SU-DHL-6 (cell line): ENCODE data around the gene MPRIP.

Experiments used
- H2AFZ ChIP-seq: fragments of 200-600 bp; sonication (generic); 2 replicates; pipeline ENCODE4 v1.6.1; 2014; ENCODE audit warnings: low read depth, mild to moderate bottlenecking, moderate library complexity, mixed read lengths, antibody characterized with exemption, low read length; ENCODE audit not compliant: severe bottlenecking
- H3F3A ChIP-seq: fragments of 200-600 bp; shearing (Covaris generic); 2 replicates; pipeline ENCODE4 v1.6.0; 2016; ENCODE audit warnings: antibody characterized with exemption, mild to moderate bottlenecking; ENCODE audit not compliant: insufficient read depth
- H3K27ac ChIP-seq: fragments of 200-600 bp; sonication (generic); 2 replicates; pipeline ENCODE4 v1.5.1; 2016; ENCODE audit warnings: low read depth, mild to moderate bottlenecking, low read length, moderate library complexity, mixed read lengths
- H3K27me3 ChIP-seq: fragments of 200-600 bp; sonication (generic), shearing (Covaris generic); 2 replicates; pipeline ENCODE4 v1.6.0; 2014; ENCODE audit warnings: mild to moderate bottlenecking, low read length
- H3K36me3 ChIP-seq: fragments of 200-600 bp; sonication (generic); 2 replicates; pipeline ENCODE4 v1.6.1; 2014; ENCODE audit warnings: mild to moderate bottlenecking, low read length, mixed read lengths
- H3K4me2 ChIP-seq: fragments of 300-600, 200-600 bp; shearing (Covaris generic), sonication (generic); 2 replicates; pipeline ENCODE4 v1.6.0; 2014; ENCODE audit warnings: low read length, low read depth, mild to moderate bottlenecking; ENCODE audit not compliant: poor library complexity, severe bottlenecking
- H3K4me3 ChIP-seq: fragments of 200-600 bp; sonication (generic); 2 replicates; pipeline ENCODE4 v1.5.1; 2014; ENCODE audit warnings: antibody characterized with exemption, low read length, mild to moderate bottlenecking, mixed read lengths; ENCODE audit not compliant: insufficient read depth, poor library complexity, severe bottlenecking
- H3K79me2 ChIP-seq: fragments of 200-600 bp; sonication (generic); 2 replicates; pipeline ENCODE4 v1.6.1; 2014; ENCODE audit warnings: mild to moderate bottlenecking, low read length, moderate library complexity; ENCODE audit not compliant: insufficient read depth
- H3K9ac ChIP-seq: fragments of 200-600 bp; sonication (generic); 2 replicates; pipeline ENCODE4 v1.7.0; 2014; ENCODE audit warnings: mild to moderate bottlenecking, low read length
- H3K9me2 ChIP-seq: fragments of 200-600 bp; sonication (generic); replicated peaks from 2 replicates; pipeline ENCODE4 v1.6.1; 2014; ENCODE audit warnings: low read length; ENCODE audit not compliant: insufficient read depth
- H3K9me3 ChIP-seq: fragments of 200-600 bp; sonication (generic); 2 replicates; pipeline ENCODE4 v1.6.1; 2014; ENCODE audit warnings: low read length, mixed read lengths; ENCODE audit not compliant: insufficient read depth
- H4K20me1 ChIP-seq: fragments of 200-600 bp; sonication (generic); 2 replicates; pipeline ENCODE4 v1.6.1; 2014; ENCODE audit warnings: low read depth, mild to moderate bottlenecking, antibody characterized with exemption, low read length, moderate library complexity, mixed read lengths
- CTCF ChIP-seq: fragments of 200-600 bp; sonication (generic); IDR thresholded peaks from one replicate; pipeline ENCODE4 v1.5.1; 2017; ENCODE audit warnings: antibody characterized with exemption, mild to moderate bottlenecking, low read length, moderate library complexity; ENCODE audit not compliant: insufficient read depth, poor library complexity, severe bottlenecking
- EZH2phosphoT487 ChIP-seq: fragments of 200-600 bp; sonication (generic), shearing (Covaris generic); conservative IDR thresholded peaks from 2 replicates; pipeline ENCODE4 v1.6.1; 2018; ENCODE audit warnings: mild to moderate bottlenecking, antibody characterized with exemption, low read length, moderate library complexity, mixed read lengths

The MPRIP gene

GRCh38 chr17:17196776-17197175, 154.5 kb downstream of the MPRIP start:
- Histone ChIP-seq H3K79me2 (no peaks in the 10 kb centered on the region), H3K36me3 (no peaks in the 10 kb centered on the region), H3K4me2 (no peak overlapping the region), H4K20me1 (no peaks in the 10 kb centered on the region), H3K9me2 (no peaks in the 10 kb centered on the region), H2AFZ (no peak overlapping the region), H3K27me3 (no peaks in the 10 kb centered on the region), H3K4me3 (no peak overlapping the region), H3K9me3 (no peaks in the 10 kb centered on the region), H3F3A (0 out of 2 replicates have a peak, but pooled peaks cover 4% of the 10 kb centered on the region), H3K27ac (no peak overlapping the region), H3K9ac (no peak overlapping the region)
- no peak for TF ChIP-seq EZH2phosphoT487
- TF ChIP-seq CTCF, result no peak

GRCh38 chr17:17198281-17198680, 156.0 kb downstream of the MPRIP start:
- Histone ChIP-seq H3K27me3 (no peaks in the 10 kb centered on the region), H3F3A (0 out of 2 replicates have a peak, but pooled peaks cover 4% of the 10 kb centered on the region), H3K4me3 (no peak overlapping the region), H3K4me2 (no peak overlapping the region), H2AFZ (no peak overlapping the region), H3K9ac (no peak overlapping the region), H3K9me2 (no peaks in the 10 kb centered on the region), H3K27ac (no peak overlapping the region), H3K36me3 (no peaks in the 10 kb centered on the region), H3K79me2 (no peaks in the 10 kb centered on the region), H4K20me1 (no peaks in the 10 kb centered on the region), H3K9me3 (no peaks in the 10 kb centered on the region)
- TF ChIP-seq EZH2phosphoT487 (no peak), CTCF (no peak)

- Histone ChIP-seq H3K79me2 (peaks cover 20% of the 10 kb centered on the region), H2AFZ (no peak overlapping the region), H3K9ac (no peak overlapping the region), H3K27ac (no peak overlapping the region), H3K36me3 (no peaks in the 10 kb centered on the region), H3K9me2 (no peaks in the 10 kb centered on the region), H3F3A (0 out of 2 replicates have a peak, but pooled peaks cover 4% of the 10 kb centered on the region), H3K9me3 (no peaks in the 10 kb centered on the region), H3K4me2 (no peak overlapping the region), H3K4me3 (no peak overlapping the region), H4K20me1 (no peaks in the 10 kb centered on the region), H3K27me3 (no peaks in the 10 kb centered on the region)
- no peak for TF ChIP-seq EZH2phosphoT487
- no peak for TF ChIP-seq CTCF
These were observed 158.1 kb downstream of the MPRIP start for GRCh38 chr17:17200311-17200710.

- H3K27ac ChIP-seq, result no peak overlapping the region
- H4K20me1 ChIP-seq, result no peaks in the 10 kb centered on the region
- no peak overlapping the region for H3K4me3 ChIP-seq
- H3K27me3 ChIP-seq, result no peaks in the 10 kb centered on the region
- H3K9ac ChIP-seq, result no peak overlapping the region
- no peaks in the 10 kb centered on the region for H3K36me3 ChIP-seq
- H2AFZ ChIP-seq, result no peak overlapping the region
- H3K9me2 ChIP-seq, result no peaks in the 10 kb centered on the region
- TF ChIP-seq EZH2phosphoT487 (no peak), CTCF (no peak)
- peaks cover 22% of the 10 kb centered on the region for H3K79me2 ChIP-seq
- 0 out of 2 replicates have a peak, but pooled peaks cover 4% of the 10 kb centered on the region for H3F3A ChIP-seq
- no peak overlapping the region for H3K4me2 ChIP-seq
- H3K9me3 ChIP-seq, result no peaks in the 10 kb centered on the region
These were observed 158.6 kb downstream of the MPRIP start for GRCh38 chr17:17200831-17201230.
